OCI-LY3 (cell line): ENCODE results near the gene NDUFS7.

Experiments used
- CTCF ChIP-seq: fragments of 200-600, 300-600 bp; sonication (generic); IDR thresholded peaks from 2 replicates; pipeline ENCODE4 v1.5.1; 2014; ENCODE audit warnings: antibody characterized with exemption, low read length, low read depth
- EZH2phosphoT487 ChIP-seq: fragments of 200-600 bp; shearing (Covaris generic); IDR thresholded peaks from 2 replicates; pipeline ENCODE4 v1.6.1; 2018; ENCODE audit warnings: antibody characterized with exemption, mixed run types, low read depth

- TF ChIP-seq CTCF (no peak), EZH2phosphoT487 (no peak)
Measured at GRCh38 chr19:1434577-1435060, 50.9 kb downstream of the NDUFS7 start.
